Tibial nerve (tissue), 4 donors: ENCODE measurements around the gene SZRD1.

ENCODE experiments used
- EP300 ChIP-seq, 2 donors: sonication (generic); formaldehyde crosslinking; IDR thresholded peaks; one replicate each; pipeline ENCODE4 v1.6.1; 2017; ENCODE audit warnings: antibody characterized with exemption in 2 of 2, mild to moderate bottlenecking in 1 of 2
- POLR2A ChIP-seq, 2 donors: fragments of 450-650 bp; IDR thresholded peaks; one replicate each; pipeline ENCODE4 v1.6.1; 2017; ENCODE audit warnings: antibody characterized with exemption in 2 of 2, mild to moderate bottlenecking in 2 of 2, moderate library complexity in 2 of 2
- TF ChIP-seq, protein P1 (sequence below), 5 experiments: fragments of 200-600 bp in 3 of 5; fragments of 450-650 bp in 2 of 5; sonication (generic) in 3 of 5; IDR thresholded peaks; one replicate each; pipeline ENCODE4 v1.5.1; 2016 to 2019; ENCODE audit warnings: antibody characterized with exemption in 5 of 5, mild to moderate bottlenecking in 3 of 5, moderate library complexity in 2 of 5

DNA sequence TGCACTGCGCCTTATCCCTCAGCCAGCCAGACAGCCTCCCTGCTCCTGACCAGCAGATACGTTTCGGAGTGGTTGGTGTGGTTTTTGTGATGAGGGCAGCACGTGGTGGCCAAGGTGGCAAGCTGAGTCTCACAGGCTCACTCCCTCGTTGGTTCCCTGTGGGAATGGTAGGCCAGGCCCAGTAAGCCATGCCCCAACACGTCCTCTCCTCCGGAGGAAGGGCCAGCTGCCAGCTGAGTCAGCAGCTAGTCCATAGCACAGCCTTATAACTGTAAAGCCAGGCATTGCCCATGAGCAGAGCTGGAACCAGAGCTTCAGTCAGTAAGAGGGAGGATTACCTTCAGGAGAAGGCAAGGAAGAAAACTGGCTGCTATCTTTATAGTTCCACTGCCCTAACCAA lies 29.5 kb downstream of the SZRD1 start:
- TF ChIP-seq, protein P1, sequence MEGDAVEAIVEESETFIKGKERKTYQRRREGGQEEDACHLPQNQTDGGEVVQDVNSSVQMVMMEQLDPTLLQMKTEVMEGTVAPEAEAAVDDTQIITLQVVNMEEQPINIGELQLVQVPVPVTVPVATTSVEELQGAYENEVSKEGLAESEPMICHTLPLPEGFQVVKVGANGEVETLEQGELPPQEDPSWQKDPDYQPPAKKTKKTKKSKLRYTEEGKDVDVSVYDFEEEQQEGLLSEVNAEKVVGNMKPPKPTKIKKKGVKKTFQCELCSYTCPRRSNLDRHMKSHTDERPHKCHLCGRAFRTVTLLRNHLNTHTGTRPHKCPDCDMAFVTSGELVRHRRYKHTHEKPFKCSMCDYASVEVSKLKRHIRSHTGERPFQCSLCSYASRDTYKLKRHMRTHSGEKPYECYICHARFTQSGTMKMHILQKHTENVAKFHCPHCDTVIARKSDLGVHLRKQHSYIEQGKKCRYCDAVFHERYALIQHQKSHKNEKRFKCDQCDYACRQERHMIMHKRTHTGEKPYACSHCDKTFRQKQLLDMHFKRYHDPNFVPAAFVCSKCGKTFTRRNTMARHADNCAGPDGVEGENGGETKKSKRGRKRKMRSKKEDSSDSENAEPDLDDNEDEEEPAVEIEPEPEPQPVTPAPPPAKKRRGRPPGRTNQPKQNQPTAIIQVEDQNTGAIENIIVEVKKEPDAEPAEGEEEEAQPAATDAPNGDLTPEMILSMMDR (IDR thresholded peaks at IDR 0.05) = no peak
- no peak for TF ChIP-seq EP300 (IDR thresholded peaks at IDR 0.05)
- TF ChIP-seq POLR2A (IDR thresholded peaks at IDR 0.05) = no peak
